Effector memory CD8-positive, alpha-beta T cell (primary cell): ENCODE data around the gene MORN5.

Experiments
- ATAC-seq: fragments of 150-1000 bp; cut with Tn5 transposase; replicated peaks from 2 replicates; pipeline ENCODE4 v1.10.0; 2021; ENCODE audit warnings: mild to moderate bottlenecking, moderate library complexity
- DNase-seq, 3 experiments: peaks; one replicate each; pipeline ENCODE4 v3.0.0; 2021
- H3K27ac Mint-ChIP-seq, 2 donors: one replicate each; pipeline ENCODE4 v1.8.0; 2022; ENCODE audit warnings: mild to moderate bottlenecking in 2 of 2, mixed read lengths in 2 of 2, moderate library complexity in 2 of 2
- H3K27me3 Mint-ChIP-seq, 2 donors: one replicate each; pipeline ENCODE4 v1.8.0; 2022; ENCODE audit warnings: mixed read lengths in 2 of 2
- H3K36me3 Mint-ChIP-seq: one replicate; pipeline ENCODE4 v1.8.0; 2022; ENCODE audit warnings: mild to moderate bottlenecking, moderate library complexity, mixed read lengths; ENCODE audit not compliant: insufficient read depth
- H3K4me1 Mint-ChIP-seq, 2 donors: one replicate each; pipeline ENCODE4 v1.8.0; 2022; ENCODE audit warnings: low read depth in 2 of 2, mixed read lengths in 2 of 2
- H3K4me3 Mint-ChIP-seq, 2 donors: one replicate each; pipeline ENCODE4 v1.8.0; 2022; ENCODE audit warnings: mild to moderate bottlenecking in 2 of 2, mixed read lengths in 2 of 2, moderate library complexity in 2 of 2
- H3K9me3 Mint-ChIP-seq, 2 donors: one replicate each; pipeline ENCODE4 v1.8.0; 2022; ENCODE audit warnings: mixed read lengths in 2 of 2

MORN5 gene

DNA sequence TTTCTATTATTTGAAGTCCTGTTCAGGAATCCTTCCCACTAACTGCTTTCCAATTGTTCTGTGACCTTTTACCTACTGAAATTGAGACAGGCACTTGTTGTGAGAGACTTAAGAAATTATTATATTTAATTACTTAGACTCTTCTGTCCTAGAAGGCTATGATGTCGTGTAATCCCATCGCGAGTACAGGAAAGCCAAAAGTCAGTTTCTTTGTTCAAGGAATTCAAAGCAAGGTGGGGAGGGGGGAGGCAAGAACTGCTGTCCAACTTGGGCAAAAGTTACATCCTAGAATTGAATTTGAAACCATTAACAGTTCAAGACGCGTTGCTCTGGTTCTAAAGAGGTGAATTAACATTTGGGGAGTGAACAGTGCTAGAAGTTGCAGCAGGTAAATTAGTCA, 18.0 kb upstream of the MORN5 start:
- DNase-seq = no peak
- Mint-ChIP-seq H3K36me3 (peaks cover 24% of the 10 kb centered on the region), H3K27ac (no peak overlapping the region), H3K9me3 (no peaks in the 10 kb centered on the region), H3K4me1 (peaks cover 0 to 2% of the 10 kb centered on the region in 2 donors), H3K27me3 (no peaks in the 10 kb centered on the region), H3K4me3 (no peak overlapping the region)
- no peak for ATAC-seq

DNA sequence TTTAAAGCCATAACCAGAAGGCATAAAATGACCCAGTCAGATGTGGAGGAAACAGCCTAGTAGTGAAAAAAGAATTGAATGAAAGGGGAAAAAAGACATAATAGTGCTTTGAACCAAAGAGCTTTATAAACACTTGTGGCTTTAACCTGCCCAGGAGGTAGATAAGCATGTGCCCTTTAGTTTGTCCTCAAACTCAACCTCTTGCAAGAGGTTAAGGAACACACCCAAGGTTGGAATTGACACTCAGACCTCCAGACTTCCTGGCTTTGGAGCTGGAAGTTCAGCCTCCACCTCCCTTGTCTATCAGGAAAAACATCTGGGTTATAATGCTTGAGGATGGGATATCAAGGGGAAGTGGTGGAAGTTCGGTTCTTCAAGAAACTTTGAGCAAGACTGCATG, 16.4 kb upstream of the MORN5 start:
- no peak overlapping the region for H3K27ac Mint-ChIP-seq
- H3K4me1 Mint-ChIP-seq = peaks cover 0 to 2% of the 10 kb centered on the region in 2 donors
- ATAC-seq (no peak), DNase-seq (no peak)
- H3K4me3 Mint-ChIP-seq = no peak overlapping the region
- no peaks in the 10 kb centered on the region for H3K9me3 Mint-ChIP-seq
- H3K27me3 Mint-ChIP-seq = no peaks in the 10 kb centered on the region
- peaks cover 40% of the 10 kb centered on the region for H3K36me3 Mint-ChIP-seq

DNA sequence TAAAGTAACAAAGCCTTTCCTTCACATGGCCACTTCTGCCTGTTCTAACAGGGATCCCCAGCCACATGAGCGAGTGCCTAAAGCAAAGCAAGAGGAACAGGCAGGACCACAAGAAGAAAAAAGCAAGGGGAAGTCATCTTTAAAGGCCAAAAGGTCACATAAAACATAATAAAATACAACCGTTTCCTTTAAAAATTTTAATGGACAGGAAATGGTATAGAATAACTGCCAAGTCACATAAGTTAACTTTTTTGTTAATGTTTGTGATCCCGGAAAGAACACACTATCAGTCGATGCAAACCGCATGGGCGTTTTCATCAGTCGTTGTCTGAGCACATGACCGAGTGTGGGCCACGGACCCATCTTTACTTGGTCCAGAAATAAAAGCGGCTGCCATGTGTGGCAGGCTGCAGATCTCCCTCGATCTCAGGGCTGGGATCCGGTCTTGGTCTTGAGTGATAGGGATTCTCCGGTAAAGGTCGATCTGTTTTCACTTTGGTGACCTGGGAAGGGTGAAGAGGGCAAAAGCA, 15.8 kb upstream of the MORN5 start:
- DNase-seq (no peak), ATAC-seq (no peak)
- Mint-ChIP-seq H3K27ac (no peak overlapping the region), H3K4me3 (no peak overlapping the region), H3K36me3 (peaks cover 45% of the 10 kb centered on the region), H3K27me3 (no peaks in the 10 kb centered on the region), H3K4me1 (peaks cover 0 to 2% of the 10 kb centered on the region in 2 donors), H3K9me3 (no peaks in the 10 kb centered on the region)

DNA sequence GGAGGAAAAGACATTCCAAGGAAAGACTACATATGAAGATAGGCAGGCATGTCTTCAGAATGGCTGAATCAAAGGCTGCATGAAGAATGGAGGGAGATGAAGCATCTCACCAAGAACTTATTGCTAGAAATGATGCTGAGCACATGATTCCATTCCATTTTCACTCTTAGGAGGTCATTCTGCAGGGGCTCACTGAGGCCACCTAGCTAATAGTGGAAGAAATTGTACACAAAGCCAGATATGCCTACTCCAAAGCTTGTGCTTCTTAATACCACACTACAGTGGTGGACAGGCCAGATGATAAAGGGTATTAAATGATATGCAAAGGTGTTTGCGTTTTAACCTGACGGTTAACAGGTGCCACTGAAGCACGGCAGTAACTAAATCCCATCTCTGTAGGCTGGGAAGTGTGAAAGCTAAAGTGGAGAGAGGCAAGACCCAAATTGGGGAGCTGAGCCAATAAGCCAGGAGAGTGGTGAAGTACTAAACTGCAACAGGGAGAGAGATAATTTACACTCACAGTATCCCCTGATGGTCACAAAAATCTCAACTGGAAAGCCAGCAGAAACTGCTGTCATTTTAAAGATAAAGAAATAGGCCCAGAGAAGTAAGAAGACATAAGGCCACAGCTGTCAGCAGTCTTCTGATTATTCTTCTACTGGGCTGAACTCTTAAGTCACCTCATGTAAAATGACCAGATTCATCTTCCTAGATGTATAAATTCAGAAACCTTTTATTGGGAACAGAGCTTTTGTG, 14.7 kb upstream of the MORN5 start:
- peaks cover 0 to 4% of the 10 kb centered on the region in 2 donors for H3K4me1 Mint-ChIP-seq
- no peaks in the 10 kb centered on the region for H3K27me3 Mint-ChIP-seq
- ATAC-seq (no peak), DNase-seq (no peak)
- H3K36me3 Mint-ChIP-seq = peaks cover 53% of the 10 kb centered on the region
- H3K27ac Mint-ChIP-seq = no peak overlapping the region
- no peak overlapping the region for H3K4me3 Mint-ChIP-seq
- no peaks in the 10 kb centered on the region for H3K9me3 Mint-ChIP-seq

- ATAC-seq = no peak
- Mint-ChIP-seq H3K36me3 (peaks cover 56% of the 10 kb centered on the region), H3K27ac (no peak overlapping the region), H3K9me3 (no peaks in the 10 kb centered on the region), H3K27me3 (no peaks in the 10 kb centered on the region), H3K4me1 (peaks cover 0 to 4% of the 10 kb centered on the region in 2 donors), H3K4me3 (no peak overlapping the region)
- no peak for DNase-seq
Measured at GRCh38 chr9:122145592-122145863, 14.2 kb upstream of the MORN5 start.

- H3K27ac Mint-ChIP-seq = no peak overlapping the region
- peaks cover 14 to 24% of the 10 kb centered on the region in 2 donors for H3K4me1 Mint-ChIP-seq
- no peak overlapping the region for H3K4me3 Mint-ChIP-seq
- ATAC-seq (no peak), DNase-seq (no peak)
- H3K9me3 Mint-ChIP-seq = no peaks in the 10 kb centered on the region
- H3K27me3 Mint-ChIP-seq = no peaks in the 10 kb centered on the region
- H3K36me3 Mint-ChIP-seq = peaks cover 44% of the 10 kb centered on the region
Measured at GRCh38 chr9:122151267-122151828, 8.4 kb upstream of the MORN5 start.

DNA sequence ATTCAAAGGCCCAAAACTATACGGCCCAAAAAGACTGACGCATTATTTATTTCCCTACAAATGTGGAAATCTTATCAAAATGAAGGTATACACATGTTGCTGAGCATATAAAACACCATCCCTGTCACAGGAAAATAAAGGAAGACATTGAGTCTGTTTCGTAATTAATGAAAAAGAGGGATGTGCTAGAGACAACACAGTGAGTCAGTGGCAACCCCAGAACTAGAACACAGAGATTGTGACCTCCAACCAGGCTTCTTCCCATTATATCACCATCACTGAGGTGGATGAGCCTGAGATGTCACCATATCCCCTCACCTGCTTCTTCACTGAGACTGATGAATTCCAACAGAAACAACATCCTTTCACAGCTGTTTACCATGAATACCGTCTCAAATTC, 3.9 kb upstream of the MORN5 start:
- H3K9me3 Mint-ChIP-seq = no peaks in the 10 kb centered on the region
- peaks cover 12% of the 10 kb centered on the region for H3K36me3 Mint-ChIP-seq
- DNase-seq = no peak
- H3K27me3 Mint-ChIP-seq = peaks cover 3 to 4% of the 10 kb centered on the region in 2 donors
- no peak for ATAC-seq
- H3K27ac Mint-ChIP-seq = no peak overlapping the region
- H3K4me1 Mint-ChIP-seq = peaks cover 35 to 56% of the 10 kb centered on the region in 2 donors
- H3K4me3 Mint-ChIP-seq = no peak overlapping the region

- peaks cover 18 to 21% of the 10 kb centered on the region in 2 donors for H3K27me3 Mint-ChIP-seq
- no peaks in the 10 kb centered on the region for H3K9me3 Mint-ChIP-seq
- H3K4me1 Mint-ChIP-seq = peaks cover 32 to 49% of the 10 kb centered on the region in 2 donors
- DNase-seq (peak in 2 of 3 experiments; percentile 4 to 14), ATAC-seq (no peak)
- H3K36me3 Mint-ChIP-seq = peaks cover 7% of the 10 kb centered on the region
- H3K27ac Mint-ChIP-seq = peak overlapping the region in 1 of 2 donors; percentile 9
- peak overlapping the region; percentile 4 to 96 for H3K4me3 Mint-ChIP-seq
Measured at GRCh38 chr9:122158202-122158601, 1.5 kb upstream of the MORN5 start.

DNA sequence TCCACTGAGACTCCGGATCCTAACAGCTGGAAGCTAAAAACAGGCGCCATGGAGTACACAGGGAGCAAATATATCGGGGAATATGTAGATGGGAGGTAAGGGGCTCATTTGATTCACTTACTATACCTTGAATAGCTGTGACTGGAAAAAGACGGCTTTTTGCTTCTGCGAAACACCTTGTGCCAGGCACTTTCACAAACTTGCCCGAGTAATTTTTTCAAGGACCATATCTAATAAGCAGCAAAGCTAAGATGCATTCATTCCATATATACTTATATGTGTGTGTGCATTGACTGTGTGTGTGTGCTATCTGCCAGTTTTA, 178 bp downstream of the MORN5 start:
- Mint-ChIP-seq H3K4me1 (peaks cover 27 to 37% of the 10 kb centered on the region in 2 donors), H3K4me3 (peak overlapping the region; percentile 87 to 96), H3K36me3 (peaks cover 7% of the 10 kb centered on the region), H3K27me3 (peaks cover 34 to 37% of the 10 kb centered on the region in 2 donors), H3K9me3 (no peaks in the 10 kb centered on the region), H3K27ac (peak overlapping the region; percentile 97)
- DNase-seq (no peak), ATAC-seq (no peak)

DNA sequence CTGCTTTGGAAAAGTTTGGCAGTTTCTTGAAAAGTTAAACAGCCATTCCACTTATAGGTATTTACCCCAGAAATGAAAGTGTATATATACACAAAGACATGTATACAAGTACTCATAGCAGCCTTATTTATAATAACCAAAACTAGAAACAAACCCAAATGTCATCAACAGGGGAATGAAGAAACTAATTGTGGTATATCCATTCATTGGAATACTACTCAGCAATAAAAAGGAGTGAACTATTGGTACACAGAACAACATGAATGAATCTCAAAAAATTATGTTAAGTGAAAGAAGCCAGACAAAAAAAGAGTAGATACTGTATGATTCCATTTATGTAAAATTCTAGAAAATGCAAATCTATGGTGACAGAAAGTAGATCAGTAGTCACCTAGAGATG, 2.7 kb downstream of the MORN5 start:
- H3K4me3 Mint-ChIP-seq = no peak overlapping the region
- no peaks in the 10 kb centered on the region for H3K9me3 Mint-ChIP-seq
- H3K27me3 Mint-ChIP-seq = peaks cover 35 to 56% of the 10 kb centered on the region in 2 donors
- ATAC-seq (no peak), DNase-seq (no peak)
- H3K36me3 Mint-ChIP-seq = peaks cover 7% of the 10 kb centered on the region
- peaks cover 18 to 24% of the 10 kb centered on the region in 2 donors for H3K4me1 Mint-ChIP-seq
- H3K27ac Mint-ChIP-seq = no peak overlapping the region

- H3K4me3 Mint-ChIP-seq = no peak overlapping the region
- ATAC-seq = no peak
- H3K36me3 Mint-ChIP-seq = peaks cover 6% of the 10 kb centered on the region
- no peaks in the 10 kb centered on the region for H3K9me3 Mint-ChIP-seq
- no peak overlapping the region for H3K27ac Mint-ChIP-seq
- peaks cover 7 to 8% of the 10 kb centered on the region in 2 donors for H3K4me1 Mint-ChIP-seq
- peaks cover 48 to 71% of the 10 kb centered on the region in 2 donors for H3K27me3 Mint-ChIP-seq
- no peak for DNase-seq
Measured at GRCh38 chr9:122164286-122164685, 4.6 kb downstream of the MORN5 start.

DNA sequence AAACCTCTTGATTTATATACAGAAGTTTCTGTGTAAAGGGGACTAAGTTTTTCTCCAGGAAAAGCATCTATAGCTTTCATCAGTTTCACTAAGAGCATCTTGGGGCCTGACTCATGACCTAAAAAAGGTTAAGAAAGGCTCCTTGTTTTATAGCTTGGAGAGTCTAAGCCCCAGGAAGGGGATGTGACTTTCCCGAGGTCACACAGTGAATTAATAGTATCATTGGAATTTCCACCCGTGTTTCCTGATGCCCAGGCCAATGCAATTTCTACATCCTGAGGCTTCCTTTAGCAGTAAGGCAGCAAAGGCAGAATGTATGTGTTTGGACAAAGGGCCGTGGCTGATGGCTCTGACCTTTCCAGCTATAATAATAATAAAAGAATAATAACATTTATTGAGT, 8.6 kb downstream of the MORN5 start:
- Mint-ChIP-seq H3K4me1 (no peaks in the 10 kb centered on the region), H3K27ac (no peak overlapping the region), H3K4me3 (no peak overlapping the region), H3K9me3 (no peaks in the 10 kb centered on the region), H3K36me3 (no peaks in the 10 kb centered on the region), H3K27me3 (peaks cover 56 to 81% of the 10 kb centered on the region in 2 donors)
- DNase-seq (no peak), ATAC-seq (no peak)

DNA sequence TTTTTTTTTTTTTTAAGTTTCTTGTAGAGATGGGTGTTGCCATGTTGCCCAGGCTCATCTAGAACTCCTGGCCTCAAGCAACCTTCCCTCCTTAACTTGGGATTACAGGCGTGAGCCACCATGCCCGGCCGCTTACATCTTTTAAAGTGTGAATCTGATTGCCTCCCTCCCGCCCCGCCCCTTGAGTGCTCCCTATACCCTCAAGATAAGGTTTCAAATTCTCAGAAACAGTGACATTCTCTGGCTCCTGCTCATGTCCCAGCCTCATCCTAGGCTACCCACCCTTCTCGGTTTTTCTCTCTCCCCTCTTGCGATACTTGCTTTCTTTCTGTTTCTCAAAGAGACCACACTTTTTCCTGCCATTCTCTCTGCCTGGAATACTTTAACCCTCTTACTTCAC, 12.4 kb downstream of the MORN5 start:
- DNase-seq = no peak
- H3K4me3 Mint-ChIP-seq = no peak overlapping the region
- no peaks in the 10 kb centered on the region for H3K4me1 Mint-ChIP-seq
- H3K27me3 Mint-ChIP-seq = peaks cover 60 to 78% of the 10 kb centered on the region in 2 donors
- ATAC-seq = no peak
- H3K27ac Mint-ChIP-seq = no peak overlapping the region
- no peaks in the 10 kb centered on the region for H3K36me3 Mint-ChIP-seq
- H3K9me3 Mint-ChIP-seq = no peaks in the 10 kb centered on the region

DNA sequence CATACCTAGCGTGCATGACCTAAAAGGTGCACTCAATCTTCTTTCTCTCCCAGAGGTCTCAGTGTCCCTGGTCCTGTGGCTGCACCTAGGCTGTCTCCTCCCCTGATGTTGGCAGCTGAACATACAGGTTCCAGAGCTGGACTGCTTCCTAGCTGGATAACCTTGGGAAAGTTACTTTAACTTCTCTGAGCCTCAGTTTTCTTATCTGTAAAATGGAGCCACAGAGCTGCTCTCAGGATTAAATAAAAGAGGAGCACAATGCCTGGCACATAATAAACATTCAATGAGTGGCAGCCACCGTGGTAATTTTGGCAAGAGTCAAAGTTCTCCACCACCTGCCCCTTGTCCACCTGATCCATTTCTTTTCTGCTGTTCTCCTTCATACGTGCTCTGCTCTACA, 14.0 kb downstream of the MORN5 start:
- Mint-ChIP-seq H3K27ac (no peak overlapping the region), H3K9me3 (no peaks in the 10 kb centered on the region), H3K27me3 (peaks cover 53 to 69% of the 10 kb centered on the region in 2 donors), H3K36me3 (no peaks in the 10 kb centered on the region), H3K4me1 (no peaks in the 10 kb centered on the region), H3K4me3 (no peak overlapping the region)
- no peak for ATAC-seq
- DNase-seq = no peak
